Calu3 (cell line): ENCODE measurements around the gene DDX20. TPM values are rescaled to one million over a fixed set of nuclear protein-coding genes. Genes with fewer than 3 reads are reported as not detected.

ENCODE experiments used
- BruUV-seq: library from RNA; stranded (reverse); fragments of 400-500 nt; replicated peaks from 2 replicates; lab custom pipeline; 2021; lab: Mats Ljungman, UMichigan
- CTCF ChIA-PET: fragments of 300-600 bp; sonication (Branson Sonifier 250); formaldehyde crosslinking; loops from one replicate; lab custom pipeline; 2022; ENCODE audit warnings: antibody characterized with exemption; lab: Charles Lee
- DNase-seq: peaks from one replicate; pipeline ENCODE4 v3.0.0; 2022
- H3K27ac Mint-ChIP-seq: one replicate; pipeline ENCODE4 v1.8.0; 2022; ENCODE audit warnings: mixed read lengths; ENCODE audit not compliant: unreplicated experiment
- H3K27me3 Mint-ChIP-seq: one replicate; pipeline ENCODE4 v1.8.0; 2022; ENCODE audit warnings: mixed read lengths; ENCODE audit not compliant: unreplicated experiment
- H3K36me3 Mint-ChIP-seq: one replicate; pipeline ENCODE4 v1.8.0; 2022; ENCODE audit warnings: mild to moderate bottlenecking, moderate library complexity, mixed read lengths; ENCODE audit not compliant: insufficient read depth, unreplicated experiment
- H3K4me1 Mint-ChIP-seq: one replicate; pipeline ENCODE4 v1.8.0; 2022; ENCODE audit warnings: mild to moderate bottlenecking, low read depth, mixed read lengths; ENCODE audit not compliant: unreplicated experiment
- H3K4me3 Mint-ChIP-seq: one replicate; pipeline ENCODE4 v1.8.0; 2022; ENCODE audit warnings: mild to moderate bottlenecking, low read depth, moderate library complexity, mixed read lengths; ENCODE audit not compliant: unreplicated experiment
- H3K9me3 Mint-ChIP-seq: one replicate; pipeline ENCODE4 v1.8.0; 2022; ENCODE audit warnings: low read depth, mixed read lengths; ENCODE audit not compliant: unreplicated experiment
- intact Hi-C: fragments of 100-400 bp; cut with micrococcal nuclease; formaldehyde crosslinking; loops from one replicate; pipeline ENCODE4 v1.10.0; 2022; ENCODE audit not compliant: unreplicated experiment
- total RNA-seq: library from RNA; stranded (reverse); gene quantifications from 2 replicates; pipeline ENCODE4 v1.2.3, GENCODE V29; 2022
- TF ChIP-seq, protein P1 (sequence below): fragments of 200-600 bp; IDR thresholded peaks from one replicate; pipeline ENCODE4 v1.8.0; 2022; ENCODE audit warnings: antibody characterized with exemption; ENCODE audit not compliant: unreplicated experiment

Gene DDX20
- total RNA-seq, 1 experiment from 2014 or later: 8.9 TPM

DNA sequence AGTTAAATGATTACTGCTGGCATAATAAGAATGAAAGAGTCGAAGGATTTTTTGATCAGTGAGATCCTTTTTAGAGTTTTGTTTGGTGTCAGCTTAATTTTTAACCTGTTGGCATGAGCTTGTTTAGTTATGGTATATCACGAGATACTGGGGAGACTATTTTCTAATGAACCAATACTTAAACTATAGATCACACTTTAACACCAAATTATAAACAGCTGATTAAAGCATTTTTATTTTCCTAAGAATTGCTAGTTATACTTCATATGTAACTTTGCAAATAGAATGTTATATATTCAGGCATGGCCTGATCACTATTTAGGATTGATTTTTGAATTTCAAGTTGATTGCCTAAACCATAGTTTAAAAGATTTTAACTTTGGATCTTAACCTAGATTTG lies 6.0 kb downstream of the DDX20 start:
- DNase-seq: no peak
- no peak overlapping the region for H3K4me3 Mint-ChIP-seq
- no peaks in the 10 kb centered on the region for H3K27me3 Mint-ChIP-seq
- peaks cover 21% of the 10 kb centered on the region for H3K36me3 Mint-ChIP-seq
- no TSS peak for BruUV-seq
- H3K9me3 Mint-ChIP-seq: no peaks in the 10 kb centered on the region
- CTCF ChIA-PET: no interaction called here
- TF ChIP-seq, protein P1, sequence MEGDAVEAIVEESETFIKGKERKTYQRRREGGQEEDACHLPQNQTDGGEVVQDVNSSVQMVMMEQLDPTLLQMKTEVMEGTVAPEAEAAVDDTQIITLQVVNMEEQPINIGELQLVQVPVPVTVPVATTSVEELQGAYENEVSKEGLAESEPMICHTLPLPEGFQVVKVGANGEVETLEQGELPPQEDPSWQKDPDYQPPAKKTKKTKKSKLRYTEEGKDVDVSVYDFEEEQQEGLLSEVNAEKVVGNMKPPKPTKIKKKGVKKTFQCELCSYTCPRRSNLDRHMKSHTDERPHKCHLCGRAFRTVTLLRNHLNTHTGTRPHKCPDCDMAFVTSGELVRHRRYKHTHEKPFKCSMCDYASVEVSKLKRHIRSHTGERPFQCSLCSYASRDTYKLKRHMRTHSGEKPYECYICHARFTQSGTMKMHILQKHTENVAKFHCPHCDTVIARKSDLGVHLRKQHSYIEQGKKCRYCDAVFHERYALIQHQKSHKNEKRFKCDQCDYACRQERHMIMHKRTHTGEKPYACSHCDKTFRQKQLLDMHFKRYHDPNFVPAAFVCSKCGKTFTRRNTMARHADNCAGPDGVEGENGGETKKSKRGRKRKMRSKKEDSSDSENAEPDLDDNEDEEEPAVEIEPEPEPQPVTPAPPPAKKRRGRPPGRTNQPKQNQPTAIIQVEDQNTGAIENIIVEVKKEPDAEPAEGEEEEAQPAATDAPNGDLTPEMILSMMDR: no peak
- intact Hi-C loops: no loop called here
- no peak overlapping the region for H3K27ac Mint-ChIP-seq
- peaks cover 9% of the 10 kb centered on the region for H3K4me1 Mint-ChIP-seq

GRCh38 chr1:111762332-111762731 lies 6.6 kb downstream of the DDX20 start:
- no peaks in the 10 kb centered on the region for H3K9me3 Mint-ChIP-seq
- CTCF ChIA-PET: no interaction called here
- no peak for DNase-seq
- BruUV-seq: no TSS peak
- TF ChIP-seq, protein P1: no peak
- intact Hi-C loops: no loop called here
- no peak overlapping the region for H3K27ac Mint-ChIP-seq
- H3K36me3 Mint-ChIP-seq: peaks cover 21% of the 10 kb centered on the region
- no peak overlapping the region for H3K4me3 Mint-ChIP-seq
- H3K27me3 Mint-ChIP-seq: no peaks in the 10 kb centered on the region
- H3K4me1 Mint-ChIP-seq: peaks cover 9% of the 10 kb centered on the region

GRCh38 chr1:111768023-111768422 lies 12.3 kb downstream of the DDX20 start:
- intact Hi-C loops: loop anchor here (5.0 kb wide), 1 partner anchor 286 kb away; no protein-coding TSS in a partner anchor
- H3K9me3 Mint-ChIP-seq: no peaks in the 10 kb centered on the region
- CTCF ChIA-PET: interaction anchor here (0.9 to 1.3 kb wide), 3 partner anchors 12 to 286 kb away, joined by 3 to 4 read pairs (median 3); no protein-coding TSS in a partner anchor
- H3K4me3 Mint-ChIP-seq: no peak overlapping the region
- H3K36me3 Mint-ChIP-seq: peaks cover 6% of the 10 kb centered on the region
- H3K4me1 Mint-ChIP-seq: no peaks in the 10 kb centered on the region
- TF ChIP-seq, protein P1: no peak
- H3K27me3 Mint-ChIP-seq: no peaks in the 10 kb centered on the region
- no peak overlapping the region for H3K27ac Mint-ChIP-seq
- DNase-seq: no peak
- no TSS peak for BruUV-seq

DNA sequence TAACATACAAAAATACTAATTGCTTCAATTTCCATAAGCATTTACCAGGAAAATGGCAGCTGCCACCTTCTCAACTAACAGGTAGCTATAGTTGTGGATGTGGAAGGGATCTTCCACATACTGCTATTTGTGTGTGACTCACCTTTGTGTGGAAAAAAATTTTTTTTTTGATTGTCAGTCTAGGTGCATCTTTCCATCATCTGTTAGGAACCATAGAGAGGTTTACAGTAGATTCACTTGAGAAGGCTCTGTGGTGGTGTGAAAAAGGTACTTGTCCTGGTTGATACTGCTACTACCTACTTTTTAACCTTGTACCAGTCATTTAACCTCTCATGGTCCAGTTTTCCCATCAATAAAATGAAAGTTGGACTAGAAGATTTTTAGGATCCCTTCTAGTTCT lies 12.9 kb downstream of the DDX20 start:
- no TSS peak for BruUV-seq
- TF ChIP-seq, protein P1: no peak
- Mint-ChIP-seq H3K27me3 (no peaks in the 10 kb centered on the region), H3K9me3 (no peaks in the 10 kb centered on the region), H3K36me3 (peaks cover 6% of the 10 kb centered on the region), H3K4me1 (no peaks in the 10 kb centered on the region), H3K27ac (no peak overlapping the region), H3K4me3 (no peak overlapping the region)
- intact Hi-C loops: loop anchor here (1.0 to 5.0 kb wide), 2 partner anchors 53 to 286 kb away; no protein-coding TSS in a partner anchor
- CTCF ChIA-PET: interaction anchor here (1.1 to 1.6 kb wide), 4 partner anchors 22 to 287 kb away, joined by 3 to 6 read pairs (median 3); no protein-coding TSS in a partner anchor
- no peak for DNase-seq
